Stimulated activated CD8-positive, alpha-beta memory T cell treated with anti-CD3 and anti-CD28 coated beads, Interleukin-2, amount 100 ng/mL, for 1 hour (primary cell): Measurements from ENCODE around the gene PXMP2.

Experiments
- DNase-seq, 2 donors: peaks; one replicate each; pipeline ENCODE4 v3.0.0-alpha.2; 2020; ENCODE audit warnings: low read depth in 2 of 2

PXMP2 gene

DNA sequence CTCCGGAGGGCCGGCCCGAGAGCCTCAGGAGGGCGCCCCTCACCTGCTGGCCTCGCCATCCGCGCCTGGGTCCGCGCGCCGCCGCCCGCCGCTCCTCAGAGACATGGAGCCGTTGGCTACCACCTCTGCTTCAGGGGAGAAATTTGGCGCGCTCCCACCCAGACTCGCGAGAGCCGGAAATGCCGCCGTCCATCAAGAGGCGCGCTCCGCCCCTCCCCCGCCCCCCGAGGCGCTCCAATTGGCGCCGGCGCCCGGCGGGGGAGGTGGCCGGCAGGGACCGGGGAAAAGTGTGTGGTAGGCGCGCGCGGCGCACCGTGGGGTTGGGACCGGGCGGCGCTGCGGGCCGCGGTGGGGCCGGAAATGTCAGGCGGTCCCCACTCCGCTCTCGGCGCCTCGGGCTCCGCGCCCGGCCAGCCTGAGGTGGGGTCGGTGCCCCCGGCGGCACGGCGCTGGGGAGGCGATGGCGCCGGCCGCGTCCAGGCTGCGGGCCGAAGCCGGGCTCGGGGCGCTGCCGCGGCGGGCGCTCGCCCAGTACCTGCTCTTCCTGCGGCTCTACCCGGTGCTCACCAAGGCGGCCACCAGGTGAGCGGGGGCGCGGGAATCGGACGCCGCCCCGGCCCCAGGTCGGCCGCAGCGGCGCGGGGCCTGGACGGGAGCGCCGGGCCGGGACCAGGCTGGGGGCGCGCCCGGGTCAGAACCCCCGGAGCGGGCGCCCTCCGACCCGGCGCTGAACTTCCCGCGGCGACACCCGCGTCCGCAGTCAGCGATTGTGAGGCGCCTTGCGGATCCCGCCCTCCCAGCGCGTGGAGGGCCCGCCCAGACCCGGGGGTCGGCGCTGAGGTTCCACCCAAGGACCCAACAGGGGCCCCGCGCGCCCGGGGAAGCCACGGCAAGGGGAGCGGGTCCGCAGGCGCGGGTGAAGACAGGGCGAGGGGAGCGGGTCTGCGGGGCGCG lies at the start of gene PXMP2, which contains the start of gene POLE:
TSS of gene PXMP2 (plus strand) at position 377 of the 954 bp plus-strand sequence. CDS start at position 461, 84 bp downstream.
TSS of gene POLE (minus strand) at position 132 of the 954 bp plus-strand sequence. CDS start at position 105, 27 bp downstream.
- peak; percentile 89 to 90 for DNase-seq

GRCh38 chr12:132637811-132638210 lies 49.6 kb upstream of the PXMP2 start:
- no peak for DNase-seq

GRCh38 chr12:132638541-132639408 lies 48.6 kb upstream of the PXMP2 start:
- DNase-seq: no peak

- DNase-seq: no peak
Observed at GRCh38 chr12:132639956-132640520, 47.3 kb upstream of the PXMP2 start.

- DNase-seq: no peak
Observed at GRCh38 chr12:132640936-132641335, 46.5 kb upstream of the PXMP2 start.

- DNase-seq: no peak
Observed at GRCh38 chr12:132641811-132642650, 45.4 kb upstream of the PXMP2 start.

DNA sequence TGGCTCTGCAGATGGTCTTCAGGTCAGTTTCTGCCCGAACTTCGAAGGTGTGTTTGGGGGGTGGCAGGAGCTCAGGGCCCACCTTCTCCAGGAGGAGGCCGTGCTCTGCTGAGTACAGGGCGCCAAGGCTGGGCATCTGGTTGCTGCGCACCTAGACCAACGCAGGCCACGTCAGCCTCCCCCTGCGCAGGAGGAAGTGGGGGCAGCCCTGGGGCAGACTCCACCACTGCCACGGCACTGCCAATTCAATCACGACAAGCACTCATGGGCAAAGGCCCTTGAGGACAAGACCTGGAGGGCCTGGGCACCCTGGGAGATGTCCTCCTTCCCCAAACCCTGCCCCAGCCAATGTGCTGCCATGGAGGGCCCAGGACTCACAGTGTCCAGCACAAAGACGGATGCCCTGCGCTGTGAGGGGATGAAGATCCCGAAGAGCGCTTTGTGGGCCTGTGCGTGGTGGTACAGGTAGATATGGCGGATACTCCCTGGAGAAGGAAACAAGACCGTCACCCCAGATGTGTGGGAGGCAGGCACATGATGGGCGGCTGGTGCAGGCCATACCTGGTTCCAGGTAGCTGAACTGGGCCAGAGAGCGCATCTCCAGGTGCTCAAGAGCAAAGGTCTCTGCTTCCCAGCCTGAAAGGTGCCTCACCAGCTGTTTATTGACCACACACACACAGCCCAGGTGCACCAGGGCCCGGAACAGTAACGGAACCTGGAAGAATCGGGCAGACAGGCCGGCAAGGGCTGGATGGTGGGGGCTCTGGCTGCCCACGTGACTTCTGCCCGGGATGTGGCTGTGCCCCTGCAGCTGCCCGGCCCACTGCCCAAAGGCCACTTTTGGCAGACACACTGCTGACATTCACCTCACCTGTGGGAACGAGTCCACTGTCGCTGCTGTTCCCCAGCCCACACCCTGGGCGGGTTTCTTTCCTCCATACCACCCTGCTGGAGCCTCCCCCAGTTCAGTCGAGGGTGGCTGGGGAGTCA lies 44.2 kb upstream of the PXMP2 start:
- DNase-seq: no peak

GRCh38 chr12:132646850-132647249 lies 40.5 kb upstream of the PXMP2 start:
- no peak for DNase-seq

DNA sequence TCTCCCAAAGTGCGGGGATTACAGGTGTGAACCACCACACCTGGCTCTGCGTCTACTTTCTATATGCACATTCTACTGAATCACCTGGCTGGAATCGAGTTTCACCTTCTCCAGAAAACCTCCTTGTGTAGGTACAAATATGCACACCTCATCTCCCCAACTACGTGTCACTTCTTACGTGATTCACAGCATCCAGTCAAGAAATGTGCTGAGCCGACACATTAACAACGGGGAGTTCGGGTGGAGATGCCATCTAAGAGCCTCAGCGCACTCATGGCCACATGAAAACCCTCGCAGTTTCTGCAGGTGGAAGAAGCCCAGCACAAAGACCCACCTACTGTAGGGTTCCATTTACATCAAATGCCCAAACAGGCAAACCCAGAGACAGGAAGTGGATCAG lies 39.5 kb upstream of the PXMP2 start:
- DNase-seq: no peak

DNA sequence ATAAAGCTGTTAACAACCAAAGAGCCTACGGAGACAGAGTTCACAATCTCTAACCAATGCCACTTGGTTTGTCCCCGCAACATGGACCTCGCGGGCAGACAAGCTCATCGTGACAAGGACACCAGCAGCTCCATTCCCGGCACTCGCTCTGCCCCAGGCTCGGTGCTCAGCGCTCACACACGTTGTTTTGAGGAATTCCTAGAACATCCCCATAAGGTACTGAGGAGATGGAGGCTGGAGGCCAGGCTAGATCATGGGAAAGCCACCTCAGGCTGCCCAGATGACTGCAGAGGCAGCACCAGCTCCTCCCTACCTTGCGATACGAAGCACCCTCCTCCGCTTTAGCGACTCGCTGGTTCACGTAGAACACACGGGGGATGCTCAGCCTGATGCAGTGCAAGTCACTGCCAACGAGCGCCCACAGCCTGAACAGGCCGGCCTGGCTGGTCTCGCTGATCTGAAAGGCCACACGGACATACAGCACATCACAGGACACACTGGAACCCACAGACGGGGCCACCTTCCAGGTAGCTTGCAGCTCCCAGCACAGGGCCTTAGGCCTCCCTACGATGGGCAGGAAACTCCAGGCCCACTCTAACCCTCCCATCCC lies 38.7 kb upstream of the PXMP2 start:
- DNase-seq: no peak

GRCh38 chr12:132649226-132649945 lies 38.0 kb upstream of the PXMP2 start:
- no peak for DNase-seq

DNA sequence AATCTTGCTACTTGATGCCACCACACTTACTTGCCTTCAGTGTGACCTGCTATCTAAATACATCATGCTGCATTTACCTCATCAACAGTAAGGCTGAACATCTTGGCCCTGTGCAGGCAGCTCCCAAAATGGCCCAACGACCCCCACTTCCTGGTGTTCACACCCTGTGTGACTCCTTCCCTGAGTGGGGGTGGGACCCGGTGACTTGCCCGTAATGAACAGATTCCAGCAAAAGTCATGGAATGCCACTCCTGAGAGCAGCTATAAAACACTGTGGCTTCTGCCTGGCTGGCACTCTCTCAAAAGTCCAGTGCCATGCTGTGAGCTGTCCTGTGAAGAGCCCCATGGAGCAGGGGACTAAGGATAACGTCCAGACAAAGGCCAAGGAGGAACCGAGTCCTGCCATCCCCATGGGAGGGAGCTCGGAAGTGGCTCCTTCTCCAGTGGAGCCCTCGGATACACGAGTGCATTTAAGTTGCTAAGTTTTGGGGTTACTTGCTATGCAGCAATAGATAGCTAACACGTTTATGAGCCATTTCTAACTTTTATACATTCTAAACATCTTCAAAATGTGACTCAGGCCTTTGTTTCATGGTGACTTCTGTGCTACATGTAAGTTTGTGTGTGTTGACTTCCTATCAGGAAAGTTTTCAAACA lies 35.8 kb upstream of the PXMP2 start:
- no peak for DNase-seq

DNA sequence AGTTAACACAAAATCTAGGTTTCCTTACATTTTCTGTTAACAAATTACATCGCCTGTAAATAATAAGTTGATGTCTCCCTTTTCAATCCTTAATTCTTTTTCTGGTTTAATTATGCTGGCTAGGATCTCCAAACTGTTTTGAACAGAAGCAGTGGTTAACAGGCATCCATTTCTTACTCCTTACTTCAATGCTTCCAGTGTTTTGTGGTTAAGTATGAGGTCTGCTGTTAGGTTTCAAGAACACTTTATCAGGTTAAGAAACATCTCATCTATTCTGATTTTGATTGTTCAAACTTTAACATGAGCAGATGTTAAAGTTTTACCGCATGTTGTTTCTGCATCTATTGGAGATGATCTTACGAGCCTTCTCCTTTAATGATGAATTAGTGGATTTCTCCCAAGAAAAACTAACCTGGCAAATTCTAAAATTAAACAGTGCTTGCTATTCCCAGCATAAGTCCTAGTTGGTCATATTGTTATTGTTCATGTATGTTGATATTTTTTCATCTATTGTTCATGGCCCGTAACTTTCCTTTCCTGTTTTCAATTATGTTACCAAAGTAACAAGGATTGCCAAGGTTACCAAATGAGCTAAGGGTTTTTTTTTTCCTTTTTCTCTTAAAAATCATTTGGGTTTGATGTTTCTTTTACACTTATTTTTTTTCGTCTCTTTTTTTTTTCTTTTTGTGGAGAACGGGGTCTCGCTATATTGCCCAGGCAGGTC lies 33.7 kb upstream of the PXMP2 start:
- no peak for DNase-seq

- DNase-seq: no peak
Observed at GRCh38 chr12:132657004-132657727, 30.2 kb upstream of the PXMP2 start.

DNA sequence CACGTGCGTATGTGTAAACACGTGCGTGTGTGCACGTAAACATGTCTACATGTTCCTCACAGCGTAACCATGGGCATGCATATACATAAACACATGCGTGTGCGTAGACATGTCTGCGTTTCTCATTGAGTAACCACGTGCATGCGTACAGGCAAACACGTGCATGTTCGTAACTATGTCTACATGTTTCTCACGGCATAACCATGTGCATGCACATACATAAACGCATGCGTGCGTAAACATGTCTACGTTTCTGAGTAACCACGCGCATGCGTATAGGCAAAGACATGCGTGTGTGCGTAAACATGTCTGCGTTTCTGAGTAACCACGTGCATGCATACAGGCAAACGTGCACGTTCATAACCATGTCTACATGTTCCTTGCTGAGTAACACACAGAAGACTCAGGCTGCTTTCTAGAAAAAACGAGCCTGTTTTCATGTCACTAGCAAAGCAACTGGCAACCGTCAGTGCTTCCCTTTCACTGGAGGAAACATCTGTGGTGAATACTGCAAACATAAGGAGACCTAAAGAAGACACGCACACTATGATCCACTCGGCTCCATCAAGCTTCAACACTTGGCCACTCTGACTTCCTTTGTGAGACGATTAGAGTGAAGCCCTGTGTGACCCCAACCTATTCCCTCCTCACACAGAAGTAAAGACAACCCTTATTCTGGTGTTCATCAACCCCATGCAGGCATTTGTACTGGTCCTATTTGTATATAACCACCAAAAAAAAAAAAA lies 29.1 kb upstream of the PXMP2 start:
- no peak for DNase-seq

GRCh38 chr12:132659146-132659545 lies 28.2 kb upstream of the PXMP2 start:
- DNase-seq: no peak
